GM18909 (cell line): ENCODE data around the gene KIF25.

Source experiments
- ATAC-seq: cut with Tn5 transposase; IDR thresholded peaks from one replicate; pipeline ENCODE4 v1.9.1; 2021; ENCODE audit warnings: mild to moderate bottlenecking; ENCODE audit not compliant: unreplicated experiment, poor library complexity

The KIF25 gene

GRCh38 chr6:168082860-168083513 is 85.5 kb downstream of the KIF25 start:
- no peak for ATAC-seq

GRCh38 chr6:168083514-168083885 is 86.0 kb downstream of the KIF25 start:
- ATAC-seq: no peak

GRCh38 chr6:168084465-168085160 is 87.1 kb downstream of the KIF25 start:
- ATAC-seq: no peak

GRCh38 chr6:168086066-168086465 is 88.6 kb downstream of the KIF25 start:
- no peak for ATAC-seq

- no peak for ATAC-seq
Observed at GRCh38 chr6:168086616-168087015, 89.1 kb downstream of the KIF25 start.

GRCh38 chr6:168087436-168088160 is 90.1 kb downstream of the KIF25 start:
- no peak for ATAC-seq

GRCh38 chr6:168088161-168089053 is 90.9 kb downstream of the KIF25 start:
- ATAC-seq: no peak

GRCh38 chr6:168089186-168090063 is 92.0 kb downstream of the KIF25 start:
- ATAC-seq: no peak

- ATAC-seq: no peak
Observed at GRCh38 chr6:168090064-168090690, 92.7 kb downstream of the KIF25 start.

GRCh38 chr6:168090706-168091105 is 93.2 kb downstream of the KIF25 start:
- ATAC-seq: no peak

GRCh38 chr6:168091381-168092264 is 94.2 kb downstream of the KIF25 start:
- ATAC-seq: no peak

- ATAC-seq: no peak
Observed at GRCh38 chr6:168092541-168092940, 95.1 kb downstream of the KIF25 start.

GRCh38 chr6:168093071-168093505 is 95.6 kb downstream of the KIF25 start:
- no peak for ATAC-seq

GRCh38 chr6:168093634-168094033 is 96.2 kb downstream of the KIF25 start:
- ATAC-seq: no peak
